GM12874 (cell line): ENCODE data around the gene FN3KRP.

Experiments
- TF ChIP-seq, protein P1 (sequence below): IDR thresholded peaks from 2 replicates; pipeline ENCODE4 v1.5.1; 2011; ENCODE audit warnings: low read depth, mild to moderate bottlenecking, control low read depth, low read length, moderate library complexity; ENCODE audit not compliant: insufficient read depth

The FN3KRP gene

DNA sequence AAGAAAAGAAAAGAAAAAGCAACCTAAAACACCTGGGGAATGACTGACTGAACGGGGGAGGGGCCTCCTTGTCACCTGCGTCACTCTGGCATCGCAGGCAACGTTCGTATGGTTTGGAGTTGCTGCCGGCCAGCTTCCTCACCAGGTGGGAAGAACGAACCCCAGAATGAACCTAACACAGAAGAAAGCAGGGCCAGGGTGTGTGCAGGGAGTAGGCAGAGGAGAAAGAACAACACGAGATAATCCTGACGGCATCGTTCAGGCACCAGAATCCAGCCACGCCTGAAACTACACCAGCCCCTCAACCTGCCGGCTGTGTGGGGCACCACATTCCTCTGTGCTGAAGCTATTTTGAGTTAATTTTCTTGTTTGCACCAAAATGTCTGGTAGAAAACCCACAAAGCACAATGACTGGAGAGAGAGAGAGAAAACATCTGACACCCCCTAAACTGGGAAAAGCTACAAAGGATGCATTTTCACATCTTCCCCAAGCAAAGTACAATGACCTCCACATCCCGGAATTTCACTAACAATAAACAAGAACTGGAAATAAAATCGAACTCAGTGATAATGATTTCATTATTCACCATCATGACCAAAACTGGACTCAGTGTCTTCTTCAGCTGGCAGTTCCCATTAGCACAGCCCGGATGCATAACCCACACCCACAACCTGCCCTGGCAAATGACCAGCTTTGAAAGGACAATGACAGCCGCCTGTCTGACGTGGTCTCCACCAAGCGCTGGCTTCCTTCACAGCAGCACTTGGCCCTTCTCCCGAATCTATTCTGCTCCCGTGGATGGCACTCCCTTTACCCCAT is 41.6 kb upstream of the FN3KRP start:
- TF ChIP-seq, protein P1, sequence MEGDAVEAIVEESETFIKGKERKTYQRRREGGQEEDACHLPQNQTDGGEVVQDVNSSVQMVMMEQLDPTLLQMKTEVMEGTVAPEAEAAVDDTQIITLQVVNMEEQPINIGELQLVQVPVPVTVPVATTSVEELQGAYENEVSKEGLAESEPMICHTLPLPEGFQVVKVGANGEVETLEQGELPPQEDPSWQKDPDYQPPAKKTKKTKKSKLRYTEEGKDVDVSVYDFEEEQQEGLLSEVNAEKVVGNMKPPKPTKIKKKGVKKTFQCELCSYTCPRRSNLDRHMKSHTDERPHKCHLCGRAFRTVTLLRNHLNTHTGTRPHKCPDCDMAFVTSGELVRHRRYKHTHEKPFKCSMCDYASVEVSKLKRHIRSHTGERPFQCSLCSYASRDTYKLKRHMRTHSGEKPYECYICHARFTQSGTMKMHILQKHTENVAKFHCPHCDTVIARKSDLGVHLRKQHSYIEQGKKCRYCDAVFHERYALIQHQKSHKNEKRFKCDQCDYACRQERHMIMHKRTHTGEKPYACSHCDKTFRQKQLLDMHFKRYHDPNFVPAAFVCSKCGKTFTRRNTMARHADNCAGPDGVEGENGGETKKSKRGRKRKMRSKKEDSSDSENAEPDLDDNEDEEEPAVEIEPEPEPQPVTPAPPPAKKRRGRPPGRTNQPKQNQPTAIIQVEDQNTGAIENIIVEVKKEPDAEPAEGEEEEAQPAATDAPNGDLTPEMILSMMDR = no peak

DNA sequence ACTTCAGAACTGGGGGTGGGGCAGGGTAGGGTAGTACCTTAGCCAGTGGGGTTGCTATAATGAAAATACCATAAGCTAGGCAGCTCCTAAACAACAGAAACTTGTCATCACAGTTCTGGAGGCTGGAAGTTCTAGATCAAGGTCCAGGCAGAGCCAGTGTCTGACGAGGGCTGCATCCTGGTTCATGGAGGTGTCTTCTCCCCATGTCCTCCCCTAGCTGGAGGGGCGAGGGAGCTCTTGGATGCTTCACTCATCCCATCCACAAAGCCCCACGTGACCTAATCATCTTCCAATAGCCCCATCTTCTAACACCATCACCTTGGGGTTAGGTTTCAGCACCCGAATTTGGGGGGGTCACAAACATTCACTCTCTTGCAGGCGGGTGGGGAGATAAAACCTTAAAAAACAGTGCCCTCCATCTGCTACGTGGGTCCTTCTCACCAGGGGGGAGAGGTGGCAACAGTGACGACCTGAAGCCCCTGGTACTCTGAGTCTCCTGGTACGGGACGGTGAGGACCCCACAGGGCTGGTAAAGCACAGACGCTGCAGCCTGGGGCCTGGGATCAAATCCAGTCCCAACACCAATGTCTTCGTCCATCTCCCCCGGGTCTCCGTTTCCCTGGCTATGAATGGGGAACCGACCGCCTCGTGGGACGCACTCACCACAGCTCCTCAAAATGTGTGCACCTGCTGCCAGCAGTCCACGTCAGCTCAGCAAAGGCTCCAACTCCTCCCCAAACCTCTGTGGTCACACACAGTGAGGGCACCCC is 40.8 kb upstream of the FN3KRP start:
- TF ChIP-seq, protein P1 = no peak

DNA sequence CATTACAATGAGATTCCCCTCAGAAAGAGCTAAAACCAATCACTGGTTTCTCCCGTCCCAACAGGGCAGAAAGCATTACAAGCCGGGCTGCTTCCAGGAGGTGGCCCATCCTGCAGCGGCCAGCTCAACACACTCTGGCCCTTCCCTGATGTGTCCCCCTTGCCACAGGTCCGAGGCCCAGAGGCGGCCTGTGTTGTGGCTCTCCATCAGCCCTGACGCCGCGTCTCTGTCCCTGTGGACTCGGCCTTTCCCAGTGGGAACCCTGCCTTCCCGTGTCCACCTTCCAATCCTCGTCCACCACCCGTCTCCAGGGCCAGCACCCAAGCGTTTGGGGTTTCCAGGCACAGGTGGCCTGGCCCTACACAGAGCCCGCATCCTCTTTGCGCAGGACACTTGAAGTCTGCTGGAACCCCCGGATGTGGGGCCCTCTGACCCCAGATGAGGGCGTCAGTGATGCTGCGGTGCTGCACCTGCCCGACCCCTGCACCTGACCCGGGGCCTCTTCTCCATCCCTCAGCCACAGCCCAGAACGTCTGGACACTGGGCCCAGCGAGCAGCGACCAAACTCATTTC is 39.1 kb upstream of the FN3KRP start:
- TF ChIP-seq, protein P1 = no peak

DNA sequence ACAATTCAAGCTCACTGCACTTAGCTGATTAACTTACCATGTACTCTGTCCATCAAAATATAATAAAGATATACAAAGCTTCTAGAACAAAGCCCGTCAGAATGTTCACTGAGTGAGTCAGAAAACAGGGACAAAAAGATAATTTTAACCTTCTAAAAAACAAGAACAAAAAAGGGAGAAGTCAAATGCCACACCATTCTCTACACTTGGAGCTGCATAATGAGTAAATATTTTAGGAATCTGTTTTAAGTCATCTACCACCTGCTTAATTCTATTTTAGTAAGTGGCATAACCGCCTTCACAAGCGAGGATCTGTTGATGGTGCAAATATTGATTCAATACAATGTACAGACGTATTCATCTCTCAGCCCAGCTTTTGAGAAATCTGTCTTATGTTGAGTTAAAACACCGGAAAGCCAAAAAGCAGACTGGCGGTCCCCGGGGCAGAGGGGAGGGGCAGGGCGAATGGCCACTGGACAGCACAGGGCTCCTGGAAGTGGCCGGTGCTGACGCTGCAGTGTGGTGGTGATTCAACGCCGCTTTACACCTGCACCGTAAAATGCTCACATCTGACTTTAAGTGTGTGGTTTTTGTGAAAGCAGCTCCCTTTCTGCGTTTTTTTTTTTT is 38.1 kb upstream of the FN3KRP start:
- TF ChIP-seq, protein P1 = no peak

DNA sequence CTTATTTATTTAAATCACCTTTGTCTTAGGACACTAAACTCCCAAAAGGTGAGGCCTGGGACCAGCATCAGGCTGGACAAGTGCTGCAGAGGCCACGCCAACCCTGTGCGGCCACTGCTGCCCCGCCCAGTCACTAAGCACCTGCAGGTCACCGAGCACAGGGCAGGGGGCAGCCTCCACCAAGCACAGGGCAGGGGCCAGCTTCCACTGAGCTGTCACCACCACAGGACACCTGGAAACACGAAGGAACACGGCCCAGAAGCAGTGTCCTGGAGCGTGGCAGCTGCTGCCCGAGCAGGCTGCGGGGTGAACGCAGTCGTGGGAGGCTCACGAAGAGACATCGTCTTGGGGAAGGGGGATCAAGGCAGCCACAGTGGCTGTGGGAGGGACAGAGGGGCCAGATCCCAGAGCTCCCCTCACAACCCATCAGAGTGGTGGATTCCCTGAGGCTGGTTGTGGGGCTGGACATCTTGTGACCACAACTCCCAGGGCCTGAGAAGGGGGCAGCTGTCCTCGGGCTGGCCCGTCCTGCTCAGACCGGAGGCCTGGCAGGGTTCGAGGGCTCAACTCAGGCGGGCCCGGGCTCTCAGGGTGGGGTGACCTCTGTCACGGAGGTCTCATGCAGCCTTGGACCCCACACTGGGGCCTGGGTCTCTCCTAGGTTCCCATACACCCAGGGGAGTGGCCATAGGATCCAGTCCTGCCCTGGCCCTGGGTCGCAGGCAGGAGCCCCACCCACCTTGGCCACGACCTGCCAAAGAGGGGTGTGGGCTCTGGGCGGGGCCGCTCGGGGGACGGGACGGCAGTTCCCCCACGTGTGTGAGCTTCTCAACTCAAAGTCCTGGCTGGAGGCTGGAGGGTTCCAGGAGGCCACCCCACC is 36.7 kb upstream of the FN3KRP start:
- TF ChIP-seq, protein P1 = no peak

DNA sequence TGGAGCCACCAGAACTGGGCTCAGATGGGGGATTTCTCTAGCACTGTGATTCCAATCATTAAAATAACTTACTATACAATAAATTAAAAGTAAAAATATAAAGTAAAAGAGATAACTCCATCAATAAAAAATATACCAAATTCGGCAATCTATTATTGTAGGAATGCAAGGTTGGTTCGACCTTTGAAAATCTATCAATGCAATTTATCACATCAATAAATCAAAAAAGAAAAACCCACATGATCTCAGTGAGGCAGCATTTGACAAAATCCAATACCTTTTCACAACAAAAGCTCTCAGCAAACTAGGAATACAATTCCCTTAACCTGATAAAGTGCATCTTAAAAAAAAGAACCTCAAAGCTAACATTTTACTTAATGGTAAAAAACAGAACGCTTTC is 35.0 kb upstream of the FN3KRP start:
- TF ChIP-seq, protein P1 = no peak

DNA sequence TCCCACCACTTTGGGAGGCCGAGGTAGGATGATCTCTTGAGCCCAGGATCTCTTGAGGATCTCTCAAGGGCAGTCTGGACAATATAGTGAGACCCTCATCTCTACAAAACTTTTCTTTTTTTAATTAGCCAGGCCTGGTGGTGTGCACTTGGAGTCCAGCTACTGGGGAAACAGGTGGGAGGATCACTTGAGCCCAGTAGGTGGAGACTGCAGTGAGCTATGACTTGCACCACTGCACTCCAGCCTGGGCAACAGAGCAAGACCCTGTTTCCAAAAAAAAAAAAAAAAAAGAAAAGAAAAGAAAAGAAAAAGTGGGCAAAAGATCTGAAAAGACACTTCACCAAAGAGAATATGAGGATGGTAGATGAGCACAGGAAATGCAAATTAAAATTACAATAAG is 33.0 kb upstream of the FN3KRP start:
- TF ChIP-seq, protein P1 = no peak
